Testis (tissue), 2 donors: ENCODE data around the gene AASS.

ENCODE experiments used
- POLR2A ChIP-seq: fragments of 450-650 bp; IDR thresholded peaks from one replicate; pipeline ENCODE4 v1.6.1; 2017; ENCODE audit warnings: antibody characterized with exemption, mild to moderate bottlenecking, moderate library complexity
- TF ChIP-seq, protein P1 (sequence below), 3 experiments: fragments of 450-650 bp in 2 of 3; fragments of 200-600 bp in 1 of 3; sonication (generic) in 1 of 3; IDR thresholded peaks; one replicate each; pipeline ENCODE4 v1.5.1; 2016 to 2019; ENCODE audit warnings: antibody characterized with exemption in 3 of 3, mild to moderate bottlenecking in 2 of 3, moderate library complexity in 1 of 3

GRCh38 chr7:122070062-122070461 is 74.0 kb downstream of the AASS start:
- no peak for TF ChIP-seq POLR2A
- TF ChIP-seq, protein P1, sequence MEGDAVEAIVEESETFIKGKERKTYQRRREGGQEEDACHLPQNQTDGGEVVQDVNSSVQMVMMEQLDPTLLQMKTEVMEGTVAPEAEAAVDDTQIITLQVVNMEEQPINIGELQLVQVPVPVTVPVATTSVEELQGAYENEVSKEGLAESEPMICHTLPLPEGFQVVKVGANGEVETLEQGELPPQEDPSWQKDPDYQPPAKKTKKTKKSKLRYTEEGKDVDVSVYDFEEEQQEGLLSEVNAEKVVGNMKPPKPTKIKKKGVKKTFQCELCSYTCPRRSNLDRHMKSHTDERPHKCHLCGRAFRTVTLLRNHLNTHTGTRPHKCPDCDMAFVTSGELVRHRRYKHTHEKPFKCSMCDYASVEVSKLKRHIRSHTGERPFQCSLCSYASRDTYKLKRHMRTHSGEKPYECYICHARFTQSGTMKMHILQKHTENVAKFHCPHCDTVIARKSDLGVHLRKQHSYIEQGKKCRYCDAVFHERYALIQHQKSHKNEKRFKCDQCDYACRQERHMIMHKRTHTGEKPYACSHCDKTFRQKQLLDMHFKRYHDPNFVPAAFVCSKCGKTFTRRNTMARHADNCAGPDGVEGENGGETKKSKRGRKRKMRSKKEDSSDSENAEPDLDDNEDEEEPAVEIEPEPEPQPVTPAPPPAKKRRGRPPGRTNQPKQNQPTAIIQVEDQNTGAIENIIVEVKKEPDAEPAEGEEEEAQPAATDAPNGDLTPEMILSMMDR (IDR thresholded peaks at IDR 0.05) = no peak
